Esophagus muscularis mucosa (tissue), 3 donors: ENCODE results near the gene GHRL.

ENCODE experiments used
- CTCF ChIP-seq, 3 experiments: fragments of 200-600 bp in 2 of 3; fragments of 450-650 bp in 1 of 3; sonication (generic) in 2 of 3; IDR thresholded peaks; one replicate each; pipeline ENCODE4 v1.5.1; 2017 to 2019; ENCODE audit warnings: antibody characterized with exemption in 3 of 3, mild to moderate bottlenecking in 2 of 3, moderate library complexity in 1 of 3
- POLR2AphosphoS5 ChIP-seq, 2 donors: sonication (generic); formaldehyde crosslinking; IDR thresholded peaks; one replicate each; pipeline ENCODE4 v1.6.1; 2017; ENCODE audit warnings: antibody characterized with exemption in 2 of 2

DNA sequence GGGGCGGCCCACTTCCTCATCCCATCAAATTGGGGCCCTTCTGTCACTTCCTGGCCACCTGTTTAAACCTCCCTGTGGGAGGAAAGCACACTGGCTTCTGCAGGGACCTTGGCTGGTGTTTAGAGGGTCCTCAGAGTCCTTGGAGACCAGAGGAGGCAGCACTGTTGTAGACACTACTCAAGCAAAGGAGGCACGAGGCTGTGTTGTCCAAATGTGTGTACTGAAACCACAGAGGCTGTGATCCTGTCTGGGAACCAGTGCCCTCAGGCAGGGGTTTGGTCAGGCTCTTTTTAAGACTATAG lies 40.6 kb upstream of the GHRL start:
- TF ChIP-seq POLR2AphosphoS5 (IDR thresholded peaks at IDR 0.05) (no peak), CTCF (IDR thresholded peaks at IDR 0.05) (no peak)
